Vagina (tissue), 2 donors: ENCODE data around the gene IMMP2L.

Source experiments
- POLR2A ChIP-seq, 2 donors: fragments of 450-650 bp; IDR thresholded peaks; one replicate each; pipeline ENCODE4 v1.6.1; 2017; ENCODE audit warnings: antibody characterized with exemption in 2 of 2, mild to moderate bottlenecking in 2 of 2, moderate library complexity in 2 of 2
- TF ChIP-seq, protein P1 (sequence below), 3 experiments: fragments of 450-650 bp in 2 of 3; fragments of 200-600 bp in 1 of 3; sonication (generic) in 1 of 3; IDR thresholded peaks; one replicate each; pipeline ENCODE4 v1.5.1; 2017 to 2019; ENCODE audit warnings: antibody characterized with exemption in 3 of 3, mild to moderate bottlenecking in 2 of 3, moderate library complexity in 2 of 3

DNA sequence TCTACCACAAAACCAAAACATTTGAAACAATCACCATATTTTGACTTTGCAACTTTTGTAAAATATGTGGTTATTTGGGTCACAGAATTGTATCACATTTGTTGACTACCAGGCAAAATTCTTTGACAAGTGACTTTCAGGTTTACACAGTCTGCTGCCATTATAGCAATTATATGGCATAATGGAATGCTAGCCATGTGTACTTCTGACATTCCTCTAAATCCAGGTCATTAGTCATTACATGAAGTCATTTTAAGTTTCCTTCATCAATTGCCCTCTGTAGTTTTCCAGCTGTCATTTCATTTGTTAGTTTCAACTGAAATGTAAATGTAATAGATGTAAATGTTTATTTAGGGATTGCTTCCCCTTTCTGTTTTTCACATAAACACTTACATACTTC lies 137.5 kb downstream of the IMMP2L start:
- TF ChIP-seq POLR2A (IDR thresholded peaks at IDR 0.05), result no peak
- TF ChIP-seq, protein P1, sequence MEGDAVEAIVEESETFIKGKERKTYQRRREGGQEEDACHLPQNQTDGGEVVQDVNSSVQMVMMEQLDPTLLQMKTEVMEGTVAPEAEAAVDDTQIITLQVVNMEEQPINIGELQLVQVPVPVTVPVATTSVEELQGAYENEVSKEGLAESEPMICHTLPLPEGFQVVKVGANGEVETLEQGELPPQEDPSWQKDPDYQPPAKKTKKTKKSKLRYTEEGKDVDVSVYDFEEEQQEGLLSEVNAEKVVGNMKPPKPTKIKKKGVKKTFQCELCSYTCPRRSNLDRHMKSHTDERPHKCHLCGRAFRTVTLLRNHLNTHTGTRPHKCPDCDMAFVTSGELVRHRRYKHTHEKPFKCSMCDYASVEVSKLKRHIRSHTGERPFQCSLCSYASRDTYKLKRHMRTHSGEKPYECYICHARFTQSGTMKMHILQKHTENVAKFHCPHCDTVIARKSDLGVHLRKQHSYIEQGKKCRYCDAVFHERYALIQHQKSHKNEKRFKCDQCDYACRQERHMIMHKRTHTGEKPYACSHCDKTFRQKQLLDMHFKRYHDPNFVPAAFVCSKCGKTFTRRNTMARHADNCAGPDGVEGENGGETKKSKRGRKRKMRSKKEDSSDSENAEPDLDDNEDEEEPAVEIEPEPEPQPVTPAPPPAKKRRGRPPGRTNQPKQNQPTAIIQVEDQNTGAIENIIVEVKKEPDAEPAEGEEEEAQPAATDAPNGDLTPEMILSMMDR (IDR thresholded peaks at IDR 0.05), result no peak
